ENCODE data around the gene FAM24A.

GRCh38 chr10:122910310-122910709, at the start of gene FAM24A:
- TF ChIP-seq POLR2AphosphoS5 (IDR thresholded peaks at IDR 0.05; ENCODE audit: borderline replicate concordance, low read depth, low read length) = no peak
- no peak for TF ChIP-seq EZH2 (IDR thresholded peaks at IDR 0.05)
- no peak for TF ChIP-seq FOXP2 (optimal IDR thresholded peaks at IDR 0.05; ENCODE audit: control extremely low read depth, extremely low read length, insufficient read depth)
